Measurements from ENCODE around the gene LHX1. TPM values are rescaled to one million over a fixed set of nuclear protein-coding genes. Genes with fewer than 3 reads are reported as not detected.

LHX1 gene
- total and polyA plus RNA-seq, 9 of the 15 experiments (the other 6 are each of a cell fraction or from before 2014, with no cell fraction given): 0.05 to 0.64 (median 0.07) TPM; not detected in 6

GRCh38 chr17:36937959-36938565, 787 bp downstream of the LHX1 start (continued):
- TF ChIP-seq ZFP1 (CRISPR knock-in tag; IDR thresholded peaks at IDR 0.05) (no peak), L3MBTL2 (IDR thresholded peaks at IDR 0.05) (no peak), CXXC5 (CRISPR knock-in tag; IDR thresholded peaks at IDR 0.05) (no peak), UBTF (IDR thresholded peaks at IDR 0.05; ENCODE audit: borderline replicate concordance in 1 of 2, low read depth in 2 of 2, low read length in 2 of 2) (0 out of 4 replicates have a peak, but pooled peaks of 1 of the 2 experiments have one; percentile 55)

DNA sequence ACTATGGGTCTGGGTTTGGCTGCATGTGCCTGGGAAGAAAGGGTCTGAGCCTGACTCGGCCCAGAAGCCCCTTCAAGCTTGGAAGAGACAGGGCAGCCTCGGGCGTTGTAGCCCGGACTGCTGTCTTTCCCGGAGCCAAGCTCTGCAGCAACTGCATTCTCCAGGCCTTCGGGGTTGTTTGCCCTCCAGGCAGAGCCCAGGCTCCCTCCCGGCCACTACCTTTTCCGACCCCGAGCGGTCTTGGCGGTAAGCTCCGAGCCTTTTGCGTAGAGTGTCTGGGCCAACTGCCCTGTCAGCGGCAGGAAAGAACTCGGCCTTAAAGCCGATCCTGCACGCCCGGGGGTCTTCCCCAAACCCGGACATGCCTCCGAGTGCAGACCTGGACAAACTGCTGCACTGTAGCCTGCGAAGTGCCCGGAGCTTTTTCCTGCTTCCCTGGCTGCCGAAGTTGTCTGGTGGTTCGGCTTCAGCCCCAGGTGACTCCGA, 1.3 kb downstream of the LHX1 start:
- H4K20me1 ChIP-seq (replicated peaks; ENCODE audit: control insufficient read depth, insufficient read depth, low read length): peaks cover 37% of the 10 kb centered on the region
- H3K4me1 ChIP-seq (replicated peaks in 1 of 2; ENCODE audit: control insufficient read depth in 2 of 2, insufficient read depth in 2 of 2, low read length in 2 of 2): peaks cover 0 to 55% of the 10 kb centered on the region in 2 experiments; a peak in 3 of 5 replicates
- peaks cover 67 to 82% of the 10 kb centered on the region in 2 experiments for H3K27me3 ChIP-seq (ENCODE audit: control insufficient read depth in 2 of 2, insufficient read depth in 2 of 2, low read length in 2 of 2)
- BruUV-seq (replicated peaks): no TSS peak
- H3K36me3 ChIP-seq (ENCODE audit: control insufficient read depth, insufficient read depth, low read length): no peaks in the 10 kb centered on the region
- in situ Hi-C loops (cut with MboI): no loop called here
- no peak for TF ChIP-seq ZNF282 (CRISPR knock-in tag; IDR thresholded peaks at IDR 0.05)
- no peak for TF ChIP-seq L3MBTL2 (IDR thresholded peaks at IDR 0.05)
- TF ChIP-seq STAT5B (CRISPR knock-in tag; IDR thresholded peaks at IDR 0.05): no peak
- no peak overlapping the region for H3K4me2 ChIP-seq (ENCODE audit: insufficient read depth, low read length)
- ChIA-PET CTCF (ENCODE audit: low intra/inter-chr PET ratio) (no interaction called here), POLR2A (interaction anchor here (0.6 to 1.0 kb wide), 2 partner anchors 15 to 803 kb away, joined by 3 to 5 read pairs; no protein-coding TSS in a partner anchor)
- H3K4me3 ChIP-seq: no peak overlapping the region
- 20% methylated on average over 23 of the region's 25 CpGs for WGBS (ENCODE audit: insufficient coverage, low coverage, missing lambda C conversion rate)
- no peak for ATAC-seq
- no peaks in the 10 kb centered on the region for H3K79me2 ChIP-seq (ENCODE audit: control insufficient read depth, insufficient read depth, low read length)
- no peak overlapping the region for H3K9ac ChIP-seq (ENCODE audit: insufficient read depth in 1 of 2, low read depth in 2 of 2, low read length in 2 of 2)
- peaks cover 3% of the 10 kb centered on the region for H3K9me1 ChIP-seq (ENCODE audit: control insufficient read depth, insufficient read depth, low read length)
- intact Hi-C loops (cut with micrococcal nuclease): no loop called here
- no peak for DNase-seq (ENCODE audit: extremely low read depth in 1 of 4, low spot score in 3 of 4)
- H3K9me3 ChIP-seq (replicated peaks; ENCODE audit: control insufficient read depth, insufficient read depth, low read depth, low read length): no peaks in the 10 kb centered on the region
- H3K27ac ChIP-seq (ENCODE audit: extremely low read depth, low read depth, low read length): no peak overlapping the region
- no peak overlapping the region for H2AFZ ChIP-seq (ENCODE audit: low read depth, low read length)
- no peak for FAIRE-seq
